ENCODE measurements around the gene PHACTR2. TPM values are rescaled to one million over a fixed set of nuclear protein-coding genes. Genes with fewer than 3 reads are reported as not detected.

The PHACTR2 gene
- total and polyA plus RNA-seq, 2 of the 13 experiments (the other 11 are each of a cell fraction or from before 2014, with no cell fraction given), result 11.3 to 28.2 TPM

GRCh38 chr6:143745166-143746133, 67.7 kb downstream of the PHACTR2 start (continued):
- TF ChIP-seq ISL2 (CRISPR knock-in tag; IDR thresholded peaks at IDR 0.05), result peak; percentile 95
- no peak; the same call in 1 of the 2 replicates for TF ChIP-seq ZNF639 (CRISPR knock-in tag; conservative IDR thresholded peaks at IDR 0.05)
- TF ChIP-seq GABPA (IDR thresholded peaks at IDR 0.05; ENCODE audit: low read depth, low read length), result no peak
- TF ChIP-seq GABPA (CRISPR knock-in tag; IDR thresholded peaks at IDR 0.05; ENCODE audit: low read depth), result peak; percentile 17; the same call in 1 of the 2 replicates
- no peak for TF ChIP-seq ZNF337 (CRISPR knock-in tag; IDR thresholded peaks at IDR 0.05; ENCODE audit: borderline replicate concordance, low read depth)
- TF ChIP-seq ADNP (CRISPR knock-in tag; IDR thresholded peaks at IDR 0.05), result no peak
- TF ChIP-seq IKZF1 (IDR thresholded peaks at IDR 0.05), result no peak
- TF ChIP-seq FOXK2 (IDR thresholded peaks at IDR 0.05), result peak; percentile 90
- no peak for TF ChIP-seq SCMH1 (CRISPR knock-in tag; IDR thresholded peaks at IDR 0.05; ENCODE audit: borderline replicate concordance)
- no peak for TF ChIP-seq ZNF484 (CRISPR knock-in tag; IDR thresholded peaks at IDR 0.05; ENCODE audit: borderline replicate concordance, low read depth)
- TF ChIP-seq AHR (CRISPR knock-in tag; IDR thresholded peaks at IDR 0.05), result no peak
- peak; percentile 82; the same call in 1 of the 2 replicates for TF ChIP-seq NFKBIZ (CRISPR knock-in tag; IDR thresholded peaks at IDR 0.05)
- 0 out of 2 replicates have a peak, but pooled peaks have one; percentile 77 for TF ChIP-seq SNAPC2 (CRISPR knock-in tag; IDR thresholded peaks at IDR 0.05)
- TF ChIP-seq HDAC1 (CRISPR knock-in tag; IDR thresholded peaks at IDR 0.05), result peak; percentile 84
- TF ChIP-seq RARG (CRISPR knock-in tag; IDR thresholded peaks at IDR 0.05; ENCODE audit: low read depth), result no peak
- TF ChIP-seq ZNF674 (CRISPR knock-in tag; IDR thresholded peaks at IDR 0.05; ENCODE audit: low read depth), result no peak
- peak; percentile 76; the same call in 2 of the 3 replicates for TF ChIP-seq MXI1 (IDR thresholded peaks at IDR 0.05; ENCODE audit: borderline replicate concordance, low read depth, low read length)
- TF ChIP-seq ARNTL (CRISPR knock-in tag; IDR thresholded peaks at IDR 0.05), result no peak
- no peak for TF ChIP-seq ZNF432 (CRISPR knock-in tag; IDR thresholded peaks at IDR 0.05; ENCODE audit: borderline replicate concordance)
- TF ChIP-seq ZNF800 (CRISPR knock-in tag; IDR thresholded peaks at IDR 0.05), result peak; percentile 91
- no peak for TF ChIP-seq RFX1 (IDR thresholded peaks at IDR 0.05)
- no peak for TF ChIP-seq FLYWCH1 (CRISPR knock-in tag; IDR thresholded peaks at IDR 0.05)
- TF ChIP-seq ZNF878 (CRISPR knock-in tag; IDR thresholded peaks at IDR 0.05), result peak; percentile 35; the same call in 1 of the 2 replicates
- TF ChIP-seq CBX1 (IDR thresholded peaks at IDR 0.05; ENCODE audit: low read depth), result no peak
- TF ChIP-seq MTA3 (CRISPR knock-in tag; IDR thresholded peaks at IDR 0.05), result no peak
- TF ChIP-seq CHD2 (IDR thresholded peaks at IDR 0.05; ENCODE audit: low read depth, low read length), result peak; percentile 34; the same call in 1 of the 2 replicates
- TF ChIP-seq PHF5A (CRISPR knock-in tag; IDR thresholded peaks at IDR 0.05; ENCODE audit: low read depth, unreplicated experiment), result no peak
- no peak for TF ChIP-seq GPN1 (CRISPR knock-in tag; IDR thresholded peaks at IDR 0.05; ENCODE audit: borderline replicate concordance)
- TF ChIP-seq ZNF274 (CRISPR knock-in tag; IDR thresholded peaks at IDR 0.05), result no peak
- TF ChIP-seq SOX13 (IDR thresholded peaks at IDR 0.05), result peak; percentile 82; the same call in 1 of the 2 replicates
- peak in 1 of 2 experiments; percentile 94; a peak in 3 of 4 replicates for TF ChIP-seq SOX13 (CRISPR knock-in tag; conservative IDR thresholded peaks at IDR 0.05 in 1 of 2, IDR thresholded peaks at IDR 0.05 in 1 of 2)

Measured in HepG2 (cell line).